Measurements from ENCODE around the gene FGD5.

Gene FGD5

GRCh38 chr3:14788644-14789043 lies 30.1 kb upstream of the FGD5 start:
- no peak for DNase-seq

DNA sequence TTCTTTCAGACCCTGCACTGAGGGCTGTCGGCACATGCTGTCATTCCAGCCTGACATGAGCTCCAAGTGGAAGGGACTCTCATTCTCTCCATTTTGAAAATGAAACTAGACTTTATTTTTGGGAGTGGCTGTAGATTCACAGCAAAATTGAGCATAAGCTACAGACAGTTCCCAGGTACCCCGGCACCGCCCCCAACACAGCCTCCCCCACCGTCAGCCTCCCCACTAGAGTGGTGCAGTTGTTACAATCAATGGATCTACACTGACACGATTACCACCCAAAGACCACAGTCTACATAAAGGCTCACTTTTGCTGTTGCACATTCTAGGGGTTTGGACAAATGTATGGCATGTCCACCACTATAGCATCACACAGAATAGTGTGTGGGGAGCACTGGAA lies 29.5 kb upstream of the FGD5 start:
- DNase-seq, result no peak

- DNase-seq, result no peak
Observed at GRCh38 chr3:14789640-14790285, 29.0 kb upstream of the FGD5 start.

DNA sequence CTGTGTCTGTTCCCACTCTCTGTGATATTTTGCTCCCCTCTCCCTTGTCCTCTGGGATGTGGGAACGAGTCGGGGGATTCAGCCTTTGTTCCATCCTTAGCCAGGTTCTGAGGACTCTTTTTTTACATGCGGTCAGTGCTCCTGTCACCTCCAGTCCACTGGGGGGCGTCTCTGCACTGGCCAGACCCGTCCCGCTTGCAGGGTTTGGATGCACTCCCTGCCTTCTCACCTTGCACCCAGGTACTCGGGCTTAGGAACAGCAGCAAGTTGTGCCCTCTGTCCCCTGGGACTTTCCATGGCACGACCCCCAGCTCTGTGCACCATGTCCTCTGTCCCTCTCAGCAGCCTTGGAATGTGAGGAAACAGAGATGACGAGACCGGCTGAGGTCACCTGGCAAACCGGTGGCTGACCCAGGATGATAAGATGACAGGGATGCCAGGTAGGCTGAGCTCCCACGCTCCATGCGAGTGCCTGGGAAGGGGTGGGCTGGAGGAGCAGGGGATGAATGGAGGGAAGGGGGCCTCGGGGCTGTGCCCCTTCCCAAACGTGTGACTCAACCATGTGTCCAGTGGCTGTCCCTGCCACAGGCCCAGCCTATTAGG lies 27.3 kb upstream of the FGD5 start:
- DNase-seq, result peak; percentile 65

DNA sequence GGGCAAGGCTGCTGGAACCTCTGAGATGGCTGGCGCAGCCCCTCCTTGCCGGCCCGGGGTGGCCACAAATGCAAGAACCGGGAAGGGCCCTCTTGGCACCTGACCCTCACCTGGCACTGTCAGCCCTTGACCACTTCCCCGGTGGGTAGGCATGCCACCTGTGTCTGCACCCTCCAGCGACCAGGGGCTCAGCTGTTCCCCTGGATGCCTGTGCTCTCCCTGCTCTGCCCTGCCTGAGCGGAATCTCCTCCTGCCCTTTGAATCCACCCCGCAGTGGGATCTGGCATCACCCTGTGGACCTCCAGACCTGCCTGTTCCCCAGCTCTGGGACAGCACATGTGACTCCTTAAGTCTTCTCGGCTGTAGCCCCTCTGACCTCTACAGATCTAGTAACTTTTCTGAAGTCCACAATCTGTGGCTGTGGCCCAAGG lies 26.1 kb upstream of the FGD5 start:
- no peak for DNase-seq

DNA sequence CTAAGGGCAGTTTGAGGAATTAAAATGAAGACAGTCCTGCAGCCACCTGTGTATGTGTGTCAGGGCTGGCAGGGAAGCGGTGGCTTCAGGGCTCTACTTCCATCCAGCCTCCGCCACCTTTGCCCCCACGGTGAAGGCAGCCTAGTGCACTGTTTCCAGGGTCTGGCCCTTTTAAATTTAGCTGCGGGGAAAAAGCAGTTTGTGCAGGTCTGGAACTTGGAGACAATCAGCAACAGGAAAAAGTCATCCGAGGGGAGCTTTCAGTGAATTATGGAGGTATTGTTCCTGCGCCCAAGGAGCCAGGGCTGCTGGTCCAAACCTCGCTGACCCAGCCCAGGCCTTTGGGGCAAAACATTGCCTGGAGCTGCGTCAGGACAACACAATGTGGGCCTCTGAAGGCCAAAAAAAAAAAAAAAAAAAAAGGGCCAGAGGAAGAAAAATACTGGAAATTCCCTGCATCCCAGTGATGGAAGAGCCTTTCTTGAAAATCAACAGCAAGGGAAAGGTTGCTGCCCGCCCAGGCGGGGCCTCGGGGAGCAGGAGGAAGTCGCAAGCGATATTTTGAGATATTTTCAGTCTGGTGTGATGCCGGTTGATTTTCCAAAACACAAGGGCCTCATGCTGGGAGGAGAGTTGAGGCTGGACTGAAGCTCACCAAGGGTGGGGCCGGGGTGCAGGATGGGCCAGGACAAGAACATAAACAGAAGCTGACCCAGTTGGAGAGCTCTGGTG lies 25.5 kb upstream of the FGD5 start:
- no peak for DNase-seq

- DNase-seq, result no peak
Observed at GRCh38 chr3:14793858-14794234, 24.9 kb upstream of the FGD5 start.

GRCh38 chr3:14794435-14794834 lies 24.3 kb upstream of the FGD5 start:
- DNase-seq, result no peak

GRCh38 chr3:14795996-14796395 lies 22.8 kb upstream of the FGD5 start:
- no peak for DNase-seq

- no peak for DNase-seq
Observed at GRCh38 chr3:14796403-14797077, 22.2 kb upstream of the FGD5 start.

GRCh38 chr3:14797731-14798130 lies 21.0 kb upstream of the FGD5 start:
- DNase-seq, result no peak

DNA sequence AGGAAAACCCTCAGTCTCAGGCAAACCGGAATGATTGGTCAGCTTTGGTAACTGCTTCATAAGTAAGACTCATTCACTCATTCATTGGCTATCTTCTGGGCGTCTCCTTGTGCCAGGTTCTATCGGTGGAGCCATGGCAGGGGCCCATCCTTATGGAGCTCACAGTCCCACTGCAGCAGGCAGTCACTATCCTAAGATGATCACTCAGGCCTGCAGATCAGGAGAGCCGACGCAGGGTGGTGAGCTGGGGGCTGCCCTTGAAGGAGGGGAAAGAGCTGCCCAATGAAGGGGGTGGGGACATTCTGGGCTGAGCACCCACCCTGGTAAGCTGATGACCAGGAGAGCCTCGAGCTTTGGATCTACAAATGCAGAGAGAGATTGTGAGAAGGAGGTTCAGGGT lies 20.5 kb upstream of the FGD5 start:
- DNase-seq, result no peak

DNA sequence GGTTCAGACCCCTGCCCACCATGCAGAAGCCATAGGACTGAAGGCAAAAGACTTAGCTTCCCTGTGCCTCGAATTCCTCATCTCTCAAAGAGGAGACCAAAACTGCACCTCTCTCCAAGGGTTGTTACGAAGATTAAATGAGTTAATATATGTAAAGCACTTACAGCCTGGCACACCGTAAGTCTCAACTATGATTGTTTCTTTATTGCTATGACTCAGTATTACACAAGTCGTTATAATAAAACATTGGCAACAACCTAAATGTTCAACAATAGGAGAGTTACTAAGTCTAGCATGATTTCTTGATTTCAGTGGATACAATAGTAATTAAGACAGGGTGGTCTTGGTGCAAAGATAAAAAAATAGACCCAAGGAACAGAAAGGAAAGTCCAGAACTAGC lies 19.6 kb upstream of the FGD5 start:
- no peak for DNase-seq

- no peak for DNase-seq
Observed at GRCh38 chr3:14801031-14801430, 17.7 kb upstream of the FGD5 start.

- DNase-seq, result no peak
Observed at GRCh38 chr3:14801668-14802380, 16.9 kb upstream of the FGD5 start.

GRCh38 chr3:14802381-14802731 lies 16.4 kb upstream of the FGD5 start:
- no peak for DNase-seq

DNA sequence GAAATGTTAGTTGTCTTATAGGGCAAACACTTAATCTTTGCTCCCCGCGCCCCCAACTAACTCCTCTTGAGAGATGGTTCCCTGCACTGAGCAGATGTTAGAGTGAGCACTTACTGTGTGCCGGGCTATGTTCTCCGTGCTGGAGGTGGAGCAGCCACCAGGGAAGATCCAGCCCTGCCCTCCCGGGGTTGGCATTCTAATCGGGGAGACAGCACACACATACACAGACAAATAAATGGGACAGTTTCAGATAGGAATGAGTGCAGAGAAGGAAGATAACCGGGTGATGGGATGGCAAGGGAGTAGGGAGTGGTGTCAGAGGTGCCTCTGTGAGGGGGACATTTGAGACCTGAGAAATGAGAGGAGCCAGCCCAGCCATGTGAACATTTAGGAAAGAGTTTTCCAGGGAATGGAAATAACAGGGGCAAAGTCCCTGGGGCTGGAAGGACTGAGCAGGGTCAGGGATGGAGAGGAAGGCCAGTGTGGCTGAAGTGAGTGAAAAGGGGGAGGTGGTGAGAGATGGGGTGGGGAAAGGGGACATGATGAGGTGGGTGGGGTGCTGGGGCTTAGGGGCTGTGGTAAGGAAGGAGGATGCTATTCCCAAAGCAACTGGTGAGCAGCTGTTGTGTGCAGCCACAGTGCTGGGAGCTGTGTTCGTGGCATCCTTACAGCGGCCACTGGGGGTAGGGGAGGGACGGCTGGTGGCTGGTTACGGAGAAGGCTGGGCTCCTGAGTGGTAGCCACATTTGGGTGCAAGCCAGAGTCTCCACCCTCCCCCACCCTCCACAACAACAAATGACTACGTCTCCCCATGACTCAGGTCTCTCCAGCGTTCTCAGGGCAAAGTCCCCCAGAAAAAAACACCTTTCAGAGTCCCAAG lies 15.4 kb upstream of the FGD5 start:
- no peak for DNase-seq

DNA sequence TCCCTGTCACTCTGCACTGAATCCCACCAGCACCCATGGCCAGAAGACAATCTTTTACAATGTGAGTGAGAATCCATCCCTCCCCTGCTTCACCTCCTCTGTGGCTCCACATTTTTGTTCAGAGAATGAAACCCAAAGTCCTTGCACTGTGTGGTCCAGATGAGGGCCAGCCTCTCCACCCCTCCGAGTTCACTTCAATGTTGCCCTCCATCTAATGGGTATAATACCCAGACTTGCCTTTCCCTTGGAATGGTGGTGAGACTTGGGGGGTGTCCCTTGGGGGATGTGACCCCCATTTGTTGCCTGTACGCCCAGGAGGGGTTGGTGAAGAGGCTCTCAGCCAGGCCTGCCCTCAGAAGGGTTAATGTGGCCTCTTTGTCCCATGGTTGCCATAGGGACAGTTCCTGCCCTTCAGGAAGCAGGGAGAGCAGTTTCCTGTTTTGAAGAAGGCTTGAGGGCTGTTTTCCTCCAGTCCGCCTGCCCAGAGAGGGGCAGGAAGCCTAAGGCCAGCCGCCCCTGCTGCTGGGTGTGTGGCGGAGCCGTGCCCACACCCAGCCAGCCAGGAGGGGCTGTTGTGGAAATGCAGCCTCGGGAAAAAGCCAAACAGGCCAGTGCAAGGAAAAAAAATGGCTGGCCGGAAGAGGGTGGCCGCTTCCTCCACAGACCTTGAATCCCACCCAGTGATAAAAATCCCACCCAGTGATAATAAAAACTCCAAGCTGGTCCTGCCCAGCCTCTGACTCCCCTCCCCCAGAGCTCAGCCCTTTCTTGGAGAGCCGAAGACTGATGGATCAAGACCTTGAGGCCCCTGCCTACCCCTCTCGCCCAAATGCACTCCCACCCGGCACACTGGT lies 14.6 kb upstream of the FGD5 start:
- no peak for DNase-seq

DNA sequence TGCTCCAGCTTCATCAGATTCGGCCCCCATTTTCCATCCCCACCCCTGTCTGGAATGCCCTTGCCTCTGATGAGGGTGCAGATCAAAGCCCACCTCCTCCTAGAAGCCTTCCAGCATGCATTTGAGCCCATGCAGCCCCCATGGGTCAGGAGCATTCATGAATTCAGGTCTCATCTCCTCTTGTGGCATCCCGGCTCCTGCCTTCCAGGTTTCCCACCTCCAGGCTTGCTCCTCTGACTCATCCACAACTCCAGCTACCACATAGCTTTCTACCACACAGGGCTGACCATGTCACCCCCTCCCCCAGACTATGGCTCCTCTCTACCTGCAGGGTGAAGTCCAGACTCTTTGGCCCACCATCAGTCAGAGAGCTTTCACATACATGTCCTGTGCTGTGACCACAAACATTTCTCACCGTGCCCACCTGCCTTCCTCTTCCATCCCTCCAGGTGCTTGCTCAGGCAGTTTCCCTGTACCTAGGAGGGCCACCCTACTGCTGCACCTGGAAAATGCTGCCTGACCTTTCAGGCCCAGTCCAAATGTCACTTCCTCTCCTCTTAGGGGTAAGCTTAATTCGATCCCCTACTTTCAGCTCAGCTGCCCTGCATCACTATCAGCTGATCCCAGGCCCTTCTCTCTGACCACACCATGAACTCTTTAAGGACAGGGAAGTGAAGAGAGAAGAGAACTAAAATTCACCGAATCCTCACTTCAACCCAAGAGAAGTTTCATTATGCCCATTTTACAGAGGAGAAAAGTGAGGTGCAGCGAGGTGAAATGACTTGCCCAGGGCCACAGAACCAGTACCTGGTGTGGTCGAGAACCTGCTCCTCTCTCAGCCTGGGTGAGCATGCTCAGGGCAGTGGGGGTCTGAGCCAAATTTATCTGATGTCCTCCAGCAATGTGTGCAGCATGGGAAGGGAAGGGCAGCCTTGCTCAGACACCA lies 13.7 kb upstream of the FGD5 start:
- no peak for DNase-seq

DNA sequence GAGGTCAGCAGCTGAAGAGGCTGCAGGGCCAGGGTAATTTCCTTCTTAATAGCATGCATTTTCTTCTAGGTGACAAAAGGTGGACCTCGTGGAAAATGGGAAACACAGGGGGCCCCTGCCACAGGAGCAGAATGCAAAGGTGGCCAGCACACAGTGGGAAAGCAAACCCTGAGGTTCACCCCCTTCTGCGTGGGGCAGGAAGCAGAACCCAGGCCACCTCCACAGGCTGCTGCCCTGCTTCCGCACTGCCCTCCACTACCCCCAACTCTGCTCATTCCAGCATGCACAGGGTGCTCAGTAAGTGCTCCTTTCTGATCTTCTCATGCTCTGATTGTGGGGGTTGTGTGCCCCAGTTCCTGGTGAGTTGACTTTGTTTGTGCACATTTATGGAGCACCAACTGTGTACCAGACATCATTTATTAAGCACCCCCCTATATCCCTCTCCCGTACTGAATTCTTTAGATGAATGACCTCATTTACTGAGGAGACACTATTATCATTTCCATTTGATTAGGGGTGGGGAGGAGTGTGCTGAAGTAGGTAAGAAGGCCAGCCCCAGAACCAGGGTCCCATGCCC lies 12.7 kb upstream of the FGD5 start:
- no peak for DNase-seq
